Lower leg skin (tissue), 4 donors: Measurements from ENCODE around the gene TRAK1. TPM values are rescaled to one million over a fixed set of nuclear protein-coding genes. Genes with fewer than 3 reads are reported as not detected.

Source experiments
- DNase-seq, 2 donors: peaks; one replicate each; pipeline ENCODE4 v3.0.0-alpha.2; 2019; ENCODE audit warnings: low spot score in 2 of 2
- H3K4me3 ChIP-seq: fragments of 200-600 bp; sonication (generic); 2 replicates; pipeline ENCODE4 v1.5.1; 2017; ENCODE audit warnings: mild to moderate bottlenecking, low read depth; ENCODE audit not compliant: poor library complexity, severe bottlenecking
- CTCF ChIP-seq, 3 donors: fragments of 450-650 bp; IDR thresholded peaks; one replicate each; pipeline ENCODE4 v1.5.1; 2016; ENCODE audit warnings: antibody characterized with exemption in 3 of 3, mild to moderate bottlenecking in 3 of 3, moderate library complexity in 2 of 3
- POLR2A ChIP-seq, 2 donors: fragments of 450-650 bp; IDR thresholded peaks; one replicate each; pipeline ENCODE4 v1.6.1; 2016 to 2017; ENCODE audit warnings: antibody characterized with exemption in 2 of 2, mild to moderate bottlenecking in 1 of 2, moderate library complexity in 1 of 2
- WGBS, 2 donors: methylation state at CpG; one replicate each; pipeline ENCODE4 v1.1.5; 2018; 5-methylcytosine and 5-hydroxymethylcytosine counted together
- intact Hi-C: fragments of 100-400 bp; cut with DNase I; formaldehyde crosslinking; loops from one replicate; pipeline ENCODE4 v1.15.0; 2023; ENCODE audit warnings: low total_unique reads
- total RNA-seq, 4 donors: library from RNA; depleted of rRNA; stranded (reverse); fragments of >200 nt; gene quantifications; one replicate each; pipeline ENCODE4 v1.1.0, GENCODE V29; 2016

TRAK1 gene
- total RNA-seq, 4 donors from 2014 or later, result 69.0 to 96.3 (median 84.9) TPM

- no peak for DNase-seq
- intact Hi-C loops, result no loop called here
- no peak overlapping the region for H3K4me3 ChIP-seq
- 58 to 89% methylated on average over 2 of the region's 2 CpGs for WGBS, 2 donors
- TF ChIP-seq CTCF (IDR thresholded peaks at IDR 0.05) (no peak), POLR2A (IDR thresholded peaks at IDR 0.05) (no peak)
Observed at GRCh38 chr3:42210726-42211125, 119.6 kb downstream of the TRAK1 start.

- 77 to 80% methylated on average over 6 of the region's 6 CpGs for WGBS, 2 donors
- intact Hi-C loops, result no loop called here
- no peak overlapping the region for H3K4me3 ChIP-seq
- no peak for DNase-seq
- TF ChIP-seq CTCF (IDR thresholded peaks at IDR 0.05) (no peak), POLR2A (IDR thresholded peaks at IDR 0.05) (no peak)
Observed at GRCh38 chr3:42213417-42213816, 122.3 kb downstream of the TRAK1 start.

- DNase-seq, result no peak
- TF ChIP-seq POLR2A (IDR thresholded peaks at IDR 0.05) (no peak), CTCF (IDR thresholded peaks at IDR 0.05) (no peak)
- H3K4me3 ChIP-seq, result no peak overlapping the region
- intact Hi-C loops, result no loop called here
- 76 to 83% methylated on average over 2 of the region's 2 CpGs for WGBS, 2 donors
Observed at GRCh38 chr3:42214064-42214463, 122.9 kb downstream of the TRAK1 start.

- WGBS, 2 donors, result 56 to 60% methylated on average over 8 of the region's 8 CpGs
- intact Hi-C loops, result no loop called here
- no peak for DNase-seq
- H3K4me3 ChIP-seq, result no peak overlapping the region
- TF ChIP-seq POLR2A (IDR thresholded peaks at IDR 0.05) (no peak), CTCF (IDR thresholded peaks at IDR 0.05) (no peak)
Observed at GRCh38 chr3:42214565-42215283, 123.6 kb downstream of the TRAK1 start.

- WGBS, 2 donors, result 84 to 88% methylated on average over 4 of the region's 4 CpGs
- H3K4me3 ChIP-seq, result no peak overlapping the region
- intact Hi-C loops, result no loop called here
- DNase-seq, result no peak
- TF ChIP-seq POLR2A (IDR thresholded peaks at IDR 0.05) (no peak), CTCF (IDR thresholded peaks at IDR 0.05) (no peak)
Observed at GRCh38 chr3:42216302-42216701, 125.1 kb downstream of the TRAK1 start.

- no peak for DNase-seq
- no peak for TF ChIP-seq CTCF (IDR thresholded peaks at IDR 0.05)
- no peak for TF ChIP-seq POLR2A (IDR thresholded peaks at IDR 0.05)
- no peak overlapping the region for H3K4me3 ChIP-seq
- intact Hi-C loops, result no loop called here
- 65 to 75% methylated on average over 5 of the region's 5 CpGs for WGBS, 2 donors
Observed at GRCh38 chr3:42216931-42217333, 125.8 kb downstream of the TRAK1 start.
